ENCODE measurements around the gene GABPB2. TPM values are rescaled to one million over a fixed set of nuclear protein-coding genes. Genes with fewer than 3 reads are reported as not detected.
"Not testable (repeated sequence)": the region's sequence is repeated elsewhere in the genome, so short reads cannot be mapped to it uniquely, and the experiment has no call there.

Gene GABPB2
- total RNA-seq, 1 donor from 2014 or later: 6.2 TPM

DNA sequence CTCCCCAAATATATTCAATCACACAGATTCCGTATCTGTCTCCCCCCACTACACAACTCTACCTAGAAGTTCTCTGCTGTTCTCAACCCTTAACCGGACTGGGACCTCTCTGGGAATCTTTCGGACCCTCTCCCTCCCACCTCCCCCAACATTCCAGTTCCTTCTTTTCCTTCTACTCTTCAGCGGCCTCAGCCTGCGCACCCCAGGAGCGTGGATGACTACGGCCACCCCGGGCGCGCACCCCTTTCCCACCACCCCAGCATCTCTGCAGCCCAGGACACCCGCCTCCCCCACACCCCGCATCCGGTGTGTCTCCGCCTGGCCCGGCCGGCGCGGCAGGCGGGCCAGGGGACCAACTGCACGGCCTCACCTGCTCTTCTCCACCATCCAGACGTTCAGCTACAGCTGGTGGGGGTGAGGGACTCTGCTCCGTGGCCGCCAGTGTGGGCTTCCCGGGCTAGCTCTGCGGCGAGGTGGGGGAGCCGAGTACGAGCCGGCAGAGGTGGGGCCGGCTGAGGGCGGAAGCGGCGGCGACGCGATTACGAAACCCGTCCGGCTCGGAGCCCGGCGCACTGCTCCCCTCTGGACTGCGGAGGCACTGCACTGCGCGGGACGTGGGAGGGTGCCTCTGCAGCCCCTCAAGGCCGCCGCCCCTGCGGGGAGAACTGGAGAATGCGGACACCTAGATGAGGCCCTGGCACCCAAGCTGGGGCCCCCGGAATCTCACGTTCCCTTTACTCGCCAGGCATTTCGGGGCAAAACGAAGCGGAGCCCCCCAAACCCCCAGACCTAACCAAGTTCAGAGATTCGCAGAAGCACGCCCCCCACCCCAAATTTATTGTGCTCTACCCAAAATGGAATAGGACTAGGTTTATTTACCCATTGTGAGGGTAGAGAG, 11.2 kb upstream of the GABPB2 start, which contains the start of gene CDC42SE1:
Gene CDC42SE1 (minus strand): TSS at position 514 of the 898 bp plus-strand sequence. CDS start 3,892 bp downstream, outside the sequence.
- DNase-seq (ENCODE audit: low spot score) (peak; percentile 83), ATAC-seq (peak; percentile 92)

DNA sequence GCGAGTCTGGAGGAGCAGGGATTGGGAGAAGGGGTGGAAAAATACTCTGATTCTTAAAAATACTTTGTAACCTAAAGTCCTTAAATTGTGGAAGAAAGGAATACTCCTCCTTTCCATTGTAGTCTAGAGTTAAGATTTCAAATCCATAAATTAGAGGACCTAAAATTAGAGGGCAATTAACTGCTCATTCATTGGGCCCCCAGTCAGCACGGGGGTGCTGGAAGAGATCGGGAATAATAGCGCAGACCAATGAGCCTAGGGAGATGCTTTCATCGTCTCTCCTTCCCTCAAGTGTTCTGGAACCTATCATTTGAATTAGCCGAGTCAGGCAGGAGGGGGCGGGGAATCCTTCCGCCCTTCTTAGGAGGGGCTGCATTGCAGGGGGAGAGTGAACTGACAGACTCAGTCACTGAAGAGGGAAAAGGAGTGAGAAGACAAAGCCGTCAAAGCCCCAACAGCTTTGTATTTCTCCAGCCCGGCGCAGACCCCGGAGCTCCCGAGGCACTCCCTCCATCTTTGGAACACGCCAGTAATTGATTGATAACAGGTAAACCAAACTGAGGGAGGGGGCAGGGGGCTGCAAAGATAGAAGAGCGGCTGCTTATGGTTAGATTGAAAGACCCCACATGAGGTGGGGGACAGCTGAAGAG, 10.4 kb upstream of the GABPB2 start, which contains the start of gene MLLT11:
Gene MLLT11 (plus strand): TSS at position 391 of the 650 bp plus-strand sequence. CDS start 6,828 bp downstream, outside the sequence.
- no peak for DNase-seq (ENCODE audit: low spot score)
- peak; percentile 39 for ATAC-seq

DNA sequence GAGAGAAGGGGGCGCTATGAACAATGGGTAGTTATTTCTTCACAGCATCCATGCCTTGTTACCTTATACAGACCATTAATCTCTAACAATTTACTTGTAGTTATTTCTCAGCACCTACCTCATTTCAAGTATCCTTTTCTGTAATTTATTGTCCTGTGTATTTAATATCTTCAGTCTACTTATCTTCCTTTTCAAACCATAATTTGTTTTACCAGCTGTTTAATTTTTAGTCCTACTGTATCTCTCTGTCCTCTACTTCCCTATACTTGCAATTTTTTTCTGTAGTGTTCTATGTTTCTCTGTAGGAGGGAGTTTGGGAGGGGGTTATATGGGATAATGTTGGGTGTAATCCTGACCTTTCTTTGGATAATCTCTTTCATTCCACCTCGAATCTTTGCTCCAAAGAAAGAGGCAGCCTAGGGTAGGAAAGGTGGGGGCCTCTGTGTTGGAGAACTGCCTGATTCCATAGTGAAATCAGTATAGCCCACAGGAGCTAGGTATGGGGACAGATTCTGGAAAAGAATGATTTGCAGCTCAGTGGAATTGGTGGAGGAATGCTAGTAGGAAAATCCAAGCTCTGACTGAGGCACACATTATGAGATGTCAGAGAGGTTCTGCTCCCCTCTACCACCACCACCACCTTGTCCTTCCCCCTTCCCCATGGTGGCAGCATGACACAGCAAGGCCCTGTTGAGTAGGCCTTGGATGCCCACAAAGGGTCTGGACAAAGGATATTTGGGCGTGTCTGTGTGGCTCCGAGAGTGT, 9.7 kb upstream of the GABPB2 start:
- ATAC-seq (no peak), DNase-seq (ENCODE audit: low spot score) (no peak)

DNA sequence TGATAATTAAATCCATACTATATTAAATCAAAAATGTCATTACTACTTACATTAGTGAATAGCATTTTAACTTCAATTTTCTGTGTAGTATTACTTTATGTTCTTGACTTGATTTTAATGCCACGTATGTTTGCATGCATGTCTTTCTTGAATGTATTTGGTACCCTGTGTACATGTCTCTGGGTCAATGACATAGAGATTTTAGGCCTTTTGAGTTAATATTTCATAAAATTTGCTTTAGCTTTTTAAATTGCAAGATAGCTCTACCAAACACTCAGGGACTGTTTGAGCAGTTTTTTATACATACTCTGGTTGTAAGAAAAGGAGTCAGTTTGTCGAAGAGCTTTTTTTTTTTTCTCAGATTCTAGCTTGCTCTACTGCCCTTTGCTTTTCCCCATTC, 8.9 kb upstream of the GABPB2 start:
- ATAC-seq (no peak), DNase-seq (ENCODE audit: low spot score) (no peak)

DNA sequence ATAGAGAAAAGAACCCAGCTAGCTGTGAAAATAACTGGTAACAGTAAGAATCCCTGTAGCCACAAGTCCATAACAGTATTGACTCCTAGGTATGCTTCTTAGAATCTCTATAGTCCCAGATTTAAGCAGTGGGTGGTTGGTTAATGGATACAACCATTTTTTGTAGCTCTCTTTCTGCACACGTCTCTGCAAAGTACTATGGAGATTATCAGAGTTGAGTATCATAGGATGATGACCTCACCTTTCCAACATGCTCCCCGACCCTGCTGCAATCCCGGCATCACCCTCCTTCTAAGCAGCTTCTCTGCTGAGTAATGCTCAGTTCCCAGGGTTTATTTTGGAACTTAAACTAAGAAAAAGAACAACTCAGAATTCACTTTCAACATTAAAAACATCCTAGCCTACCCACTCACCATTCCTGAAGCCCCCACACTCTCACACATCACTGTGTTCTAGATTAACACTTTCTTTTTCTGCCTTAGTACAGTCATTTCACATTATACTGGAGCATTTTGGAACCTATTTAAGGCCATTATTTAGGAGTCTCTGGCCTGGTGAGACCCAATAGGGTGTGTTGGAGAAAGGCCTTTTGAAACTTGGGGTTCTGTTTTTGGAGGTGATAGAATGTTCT, 7.7 kb upstream of the GABPB2 start:
- ATAC-seq (no peak), DNase-seq (ENCODE audit: low spot score) (no peak)

DNA sequence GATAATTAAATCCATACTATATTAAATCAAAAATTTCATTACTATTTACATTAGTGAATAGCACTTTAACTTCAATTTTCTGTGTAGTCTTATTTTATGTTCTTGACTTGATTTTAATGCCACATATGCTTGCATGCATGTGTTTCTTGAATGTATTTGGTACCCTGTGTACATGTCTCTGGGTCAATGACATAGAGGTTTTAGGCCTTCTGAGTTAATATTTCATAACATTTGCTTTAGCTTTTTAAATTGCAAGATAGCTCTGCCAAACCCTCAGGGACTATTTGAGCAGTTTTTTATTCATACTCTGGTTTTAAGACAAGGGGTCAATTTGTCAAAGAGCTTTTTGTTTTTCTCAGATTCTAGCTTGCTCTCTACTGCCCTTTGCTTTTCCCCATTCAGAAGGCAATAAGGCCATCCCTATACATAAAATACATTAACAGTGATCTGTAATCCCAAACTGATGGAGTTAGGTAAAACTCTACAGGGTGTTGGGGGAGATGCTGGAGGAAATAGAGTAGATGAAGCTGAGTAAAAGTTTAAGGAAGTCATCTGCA, 5.4 kb upstream of the GABPB2 start:
- peak; percentile 66 for ATAC-seq
- DNase-seq (ENCODE audit: low spot score): no peak

DNA sequence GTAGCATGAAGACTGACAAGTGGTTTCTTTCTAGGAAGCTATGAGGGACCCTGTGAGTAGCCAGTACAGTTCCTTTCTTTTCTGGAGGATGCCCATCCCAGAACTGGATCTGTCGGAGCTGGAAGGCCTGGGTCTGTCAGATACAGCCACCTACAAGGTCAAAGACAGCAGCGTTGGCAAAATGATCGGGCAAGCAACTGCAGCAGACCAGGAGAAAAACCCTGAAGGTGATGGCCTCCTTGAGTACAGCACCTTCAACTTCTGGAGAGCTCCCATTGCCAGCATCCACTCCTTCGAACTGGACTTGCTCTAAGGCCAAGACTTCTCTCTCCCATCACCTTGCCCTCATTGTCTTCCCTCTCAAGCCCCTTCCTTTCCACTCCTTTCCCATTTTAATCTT, 3.4 kb upstream of the GABPB2 start:
- no peak for DNase-seq (ENCODE audit: low spot score)
- ATAC-seq: no peak

DNA sequence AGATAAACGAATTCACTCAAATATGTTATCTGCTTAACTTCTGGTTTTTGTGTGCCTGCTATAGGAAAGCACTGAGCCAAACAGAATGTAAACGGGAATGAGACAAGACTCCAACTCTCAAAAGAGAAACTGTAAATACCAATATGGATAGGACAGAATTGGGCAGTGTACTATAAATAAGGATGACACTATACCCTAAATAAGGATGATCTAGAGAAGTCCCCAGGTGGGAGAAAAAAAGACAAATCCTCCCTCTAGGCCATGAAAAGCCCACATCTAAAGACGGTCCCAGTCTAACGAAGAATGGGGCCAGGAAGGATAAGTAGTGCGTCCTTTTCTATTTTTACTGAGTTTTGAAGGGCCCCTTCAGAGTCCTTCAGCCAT, 1.5 kb upstream of the GABPB2 start:
- ATAC-seq (no peak), DNase-seq (ENCODE audit: low spot score) (no peak)

DNA sequence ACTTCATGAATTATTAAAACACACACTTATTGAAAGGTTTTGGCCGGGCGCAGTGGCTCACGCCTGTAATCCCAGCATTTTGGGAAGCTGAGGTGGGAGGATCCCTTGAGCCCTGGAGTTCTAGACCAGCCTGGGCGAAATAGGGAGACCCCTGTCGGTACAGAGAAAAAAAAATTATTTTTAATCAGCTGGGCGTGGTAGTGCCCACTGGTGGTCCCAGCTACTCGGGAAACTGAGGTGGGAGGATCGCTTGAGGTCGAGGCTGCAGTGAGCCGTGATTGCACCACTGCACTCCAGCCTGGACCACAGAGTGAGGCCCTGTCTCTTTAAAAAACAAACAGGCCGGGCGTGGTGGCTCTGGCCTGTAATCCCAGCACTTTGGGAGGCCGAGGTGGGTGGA, 1.7 kb downstream of the GABPB2 start:
- DNase-seq (ENCODE audit: low spot score) (no peak), ATAC-seq (no peak)

DNA sequence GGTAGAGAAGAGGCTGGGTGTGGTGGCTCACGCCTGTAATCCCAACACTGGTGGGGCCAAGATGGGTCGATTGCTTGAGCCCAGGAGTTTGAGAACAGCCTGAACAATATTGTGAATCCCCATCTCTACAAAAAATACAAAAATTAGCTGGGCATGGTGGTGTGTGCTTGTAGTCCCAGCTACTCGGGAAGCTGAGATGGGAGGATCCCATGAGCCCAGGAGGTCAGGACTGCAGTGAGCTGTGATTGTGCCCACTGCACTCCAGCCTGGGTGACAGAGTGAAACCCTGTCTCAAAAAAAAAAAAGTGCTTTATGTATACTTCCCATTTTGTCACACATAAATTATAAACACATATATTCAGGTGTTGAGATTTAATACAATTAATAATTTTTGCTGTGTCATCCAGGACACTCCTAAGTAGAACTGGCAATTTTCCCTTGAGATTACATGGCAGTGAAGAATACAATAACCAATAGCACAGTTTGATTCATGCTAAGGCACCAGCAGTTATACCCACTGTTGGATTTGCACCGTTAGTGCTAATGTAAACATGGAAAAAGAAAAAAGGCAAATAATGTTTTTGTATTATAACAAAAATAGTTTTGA, 15.5 kb downstream of the GABPB2 start:
- ATAC-seq (no peak), DNase-seq (ENCODE audit: low spot score) (no peak)

DNA sequence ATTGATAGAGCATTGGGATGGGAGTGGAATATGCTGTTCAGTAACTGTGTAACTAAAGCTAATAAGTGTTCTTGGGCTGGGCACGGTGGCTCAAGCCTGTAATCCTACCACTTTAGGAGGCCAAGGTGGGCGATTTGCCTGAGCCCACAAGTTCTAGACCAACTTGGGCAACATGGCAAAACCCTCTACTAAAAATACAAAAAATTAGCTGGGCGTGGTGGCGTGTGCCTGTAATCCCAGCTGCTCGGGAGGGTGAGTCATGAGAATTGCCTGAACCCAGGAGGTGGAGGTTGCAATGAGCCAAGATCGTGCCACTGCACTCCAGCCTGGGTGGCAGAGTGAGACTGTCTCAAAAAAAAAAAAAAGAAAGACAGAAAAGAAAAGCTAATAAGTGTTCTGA, 26.9 kb downstream of the GABPB2 start:
- not testable (repeated sequence) for DNase-seq (ENCODE audit: low spot score); ATAC-seq

DNA sequence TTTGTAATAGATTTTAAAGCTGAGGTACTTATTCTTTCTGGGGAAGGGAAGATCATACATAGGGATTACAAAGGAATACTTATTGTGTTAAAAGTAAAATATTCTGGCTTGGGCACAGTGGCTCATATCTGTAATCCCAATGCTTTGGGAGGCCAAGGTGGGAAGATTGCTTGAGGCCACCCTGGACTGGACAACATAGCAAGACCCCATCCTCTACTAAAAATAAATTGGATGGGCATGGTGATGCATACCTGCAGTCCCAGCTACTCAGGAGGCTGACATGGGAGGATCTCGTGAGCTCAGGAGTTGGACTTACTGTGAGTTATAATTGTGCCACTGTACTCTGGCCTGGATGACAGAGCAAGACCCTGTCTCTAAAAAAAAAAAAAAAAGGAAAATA, 27.6 kb downstream of the GABPB2 start:
- DNase-seq (ENCODE audit: low spot score): no peak

DNA sequence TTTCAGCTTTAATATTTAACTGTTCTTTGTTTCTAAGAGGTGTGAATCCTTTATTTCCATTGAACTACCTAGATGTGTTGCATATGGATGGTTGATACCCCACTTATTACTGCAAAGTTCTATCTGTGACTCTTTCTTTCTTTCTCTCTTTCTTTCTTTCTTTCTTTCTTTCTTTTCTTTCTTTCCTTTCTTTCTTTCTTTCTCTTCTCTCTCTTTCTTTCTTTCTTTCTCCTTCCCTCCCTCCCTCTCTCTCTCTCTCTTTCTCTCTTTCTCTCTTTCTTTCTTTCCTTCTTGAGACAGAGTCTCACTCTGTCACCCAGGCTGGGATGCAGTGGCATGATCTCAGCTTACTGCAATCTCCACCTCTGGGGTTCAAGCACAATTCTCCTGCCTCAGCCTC, 34.1 kb downstream of the GABPB2 start:
- ATAC-seq (no peak), DNase-seq (ENCODE audit: low spot score) (no peak)

More for the DNA sequence above, 27.6 kb downstream of the GABPB2 start:
- no peak for ATAC-seq

DNA sequence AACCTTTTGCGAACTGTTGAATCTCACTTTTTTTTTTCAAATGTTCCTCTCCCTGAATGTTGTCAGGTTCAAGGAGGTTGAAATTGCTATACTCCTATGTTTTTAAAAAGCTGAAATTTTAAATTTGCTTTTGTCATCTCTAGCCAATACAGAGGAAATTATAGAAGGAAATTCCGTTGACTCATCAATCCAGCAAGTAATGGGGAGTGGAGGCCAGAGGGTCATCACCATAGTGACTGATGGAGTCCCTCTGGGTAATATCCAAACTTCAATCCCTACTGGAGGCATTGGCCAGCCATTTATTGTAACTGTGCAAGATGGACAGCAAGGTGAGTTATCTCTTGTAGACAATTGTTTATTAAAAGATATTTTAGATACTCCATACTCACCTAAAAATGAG, 36.3 kb downstream of the GABPB2 start:
- DNase-seq (ENCODE audit: low spot score): no peak
- no peak for ATAC-seq

DNA sequence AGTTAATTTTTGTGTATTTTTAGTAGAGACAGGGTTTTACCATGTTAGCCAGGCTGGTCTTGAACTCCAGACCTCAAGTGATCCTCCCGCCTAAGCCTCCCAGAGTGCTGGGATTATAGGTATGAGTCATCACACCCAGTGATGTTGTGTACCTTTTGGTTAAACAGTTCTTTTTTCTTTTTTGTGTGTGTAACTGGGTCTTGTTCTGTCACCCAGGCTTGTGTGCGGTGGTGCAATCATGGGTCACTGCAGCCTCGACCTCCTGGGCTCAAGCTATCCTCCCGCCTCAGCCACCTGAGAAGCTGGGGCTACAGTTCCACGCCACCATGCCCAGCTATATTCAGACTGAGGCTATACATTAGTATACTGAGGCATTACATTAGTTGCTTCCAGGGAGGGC, 37.8 kb downstream of the GABPB2 start:
- DNase-seq (ENCODE audit: low spot score): no peak
- no peak for ATAC-seq

DNA sequence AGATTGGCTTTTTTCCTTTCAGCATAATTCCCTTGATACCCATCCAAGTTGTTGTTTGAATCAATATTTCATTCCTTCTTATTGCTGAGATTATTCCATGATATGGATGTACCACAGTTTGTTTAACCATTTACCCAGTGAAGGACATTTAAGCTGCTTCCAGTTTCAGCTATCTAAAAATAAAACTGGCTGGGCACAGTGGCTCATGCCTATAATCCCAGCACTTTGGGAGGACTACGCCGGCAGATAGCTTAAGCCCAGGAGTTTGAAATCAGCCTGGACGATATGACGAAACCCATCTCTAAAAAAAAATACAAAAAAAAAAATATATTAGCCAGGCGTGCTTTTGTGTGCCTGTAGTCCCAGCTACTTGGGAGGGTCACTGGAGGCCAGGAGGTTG, 43.3 kb downstream of the GABPB2 start:
- DNase-seq (ENCODE audit: low spot score): no peak
- no peak for ATAC-seq

DNA sequence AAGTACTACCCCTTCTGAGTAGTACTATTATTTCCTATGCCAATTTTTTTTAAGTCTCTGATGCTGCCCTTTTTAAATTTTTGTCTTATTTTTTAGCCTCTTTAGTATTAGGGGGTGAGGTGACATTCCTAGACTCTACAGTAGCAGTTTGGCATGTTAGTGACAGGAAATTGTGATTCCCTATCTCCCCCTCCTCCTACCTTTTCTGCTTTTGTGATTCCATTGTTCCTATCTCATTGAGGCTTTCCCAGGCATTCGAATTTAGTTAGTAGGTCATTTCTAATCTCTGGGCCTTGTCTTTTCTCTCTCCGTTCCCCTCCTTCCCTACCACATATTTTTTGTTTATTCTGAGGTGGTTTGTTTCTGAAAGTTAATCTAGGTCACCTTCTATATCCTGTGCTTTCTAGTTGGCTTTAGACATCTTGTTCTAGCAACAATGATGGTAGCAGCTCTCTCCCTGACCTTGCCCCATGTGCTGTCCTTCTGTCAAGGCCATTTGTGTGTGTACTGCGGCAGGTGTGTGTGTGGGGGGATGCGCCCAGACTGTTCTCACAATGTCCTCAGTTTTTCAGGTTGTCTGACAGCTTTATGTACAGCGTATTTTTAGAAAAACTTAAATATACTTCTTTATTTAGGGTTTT, 54.3 kb downstream of the GABPB2 start:
- DNase-seq (ENCODE audit: low spot score) (no peak), ATAC-seq (no peak)

DNA sequence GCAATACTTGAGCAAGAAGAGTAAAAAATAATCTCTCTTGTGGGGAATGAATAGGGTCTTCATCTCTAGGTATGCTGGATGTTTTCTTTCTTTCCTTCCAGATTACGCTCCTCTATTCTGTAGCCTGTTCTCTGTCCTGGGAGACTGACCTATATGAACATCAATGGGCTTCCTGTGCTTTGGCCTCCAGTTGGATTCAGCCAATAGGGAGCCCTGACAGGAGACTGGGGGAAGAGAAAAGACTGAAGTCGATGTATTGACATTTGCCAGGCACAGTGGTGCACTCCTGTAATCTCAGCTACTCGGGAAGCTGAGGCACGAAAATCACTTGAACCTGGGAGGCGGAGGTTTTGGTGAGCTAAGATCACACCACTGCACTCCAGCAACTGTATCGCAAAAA, 58.2 kb downstream of the GABPB2 start:
- DNase-seq (ENCODE audit: low spot score) (no peak), ATAC-seq (no peak)

DNA sequence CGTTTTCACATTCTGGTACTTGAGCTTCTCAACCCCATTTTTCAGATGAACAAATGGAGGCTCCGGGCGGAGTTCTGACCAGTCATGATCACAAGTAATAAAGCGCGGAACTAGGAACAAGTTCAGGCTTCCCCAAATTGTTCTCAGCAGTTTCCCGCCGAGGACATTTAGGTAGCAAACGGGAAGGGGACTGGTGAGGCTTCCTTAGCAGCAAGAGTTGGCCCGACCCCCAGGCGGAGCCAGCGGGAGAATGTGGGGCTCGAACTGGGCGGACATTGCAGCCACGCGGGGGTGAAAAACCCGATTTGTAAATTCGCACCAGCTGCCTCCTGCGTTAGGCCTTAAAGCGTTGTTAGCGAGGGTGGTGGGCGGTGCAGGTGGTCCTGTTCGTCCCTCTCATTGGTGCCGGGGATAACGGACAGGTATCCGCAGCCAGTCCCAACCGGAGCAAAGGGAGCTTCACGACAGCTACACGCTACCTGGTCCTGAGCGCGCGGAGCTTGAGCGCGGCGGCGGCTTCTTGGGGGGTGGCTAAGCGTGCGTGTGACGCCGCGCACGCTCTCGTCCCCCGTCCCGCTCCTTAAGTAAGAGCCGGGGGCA, 60.5 kb downstream of the GABPB2 start:
- peak; percentile 76 for DNase-seq (ENCODE audit: low spot score)
- ATAC-seq: peak; percentile 78
